Peyer's patch (tissue), 4 donors: ENCODE results near the gene FOXG1. TPM values are rescaled to one million over a fixed set of nuclear protein-coding genes. Genes with fewer than 3 reads are reported as not detected.

Experiments used
- DNase-seq, 3 donors: peaks; one replicate each; pipeline ENCODE4 v3.0.0-alpha.2; 2017 to 2019
- H3K27ac ChIP-seq, 4 donors: fragments of 200-600 bp; sonication (generic); one replicate each; pipeline ENCODE4 v1.5.1; 2016 to 2019
- H3K27me3 ChIP-seq, 2 donors: fragments of 200-600 bp; sonication (generic); one replicate each; pipeline ENCODE4 v1.5.1; 2019
- H3K36me3 ChIP-seq, 3 donors: fragments of 200-600 bp; sonication (generic); one replicate each; pipeline ENCODE4 v1.5.1; 2016 to 2019
- H3K4me1 ChIP-seq, 4 donors: fragments of 200-600 bp; sonication (generic); one replicate each; pipeline ENCODE4 v1.5.1; 2016 to 2019
- H3K4me3 ChIP-seq, 4 donors: fragments of 200-600 bp; sonication (generic); 1 replicate in 3 of 4; 2 replicates in 1 of 4; pipeline ENCODE4 v1.5.1; 2016 to 2019; ENCODE audit warnings: mild to moderate bottlenecking in 1 of 4
- H3K9me3 ChIP-seq, 4 donors: fragments of 200-600 bp; sonication (generic); one replicate each; pipeline ENCODE4 v1.5.1; 2016 to 2019; ENCODE audit warnings: mild to moderate bottlenecking in 1 of 4
- POLR2A ChIP-seq, 2 donors: fragments of 450-650 bp; IDR thresholded peaks; one replicate each; pipeline ENCODE4 v1.5.1; 2017; ENCODE audit warnings: antibody characterized with exemption in 2 of 2, mild to moderate bottlenecking in 2 of 2, moderate library complexity in 2 of 2
- total RNA-seq, 4 donors: library from RNA; depleted of rRNA; stranded (reverse); fragments of >200 nt; gene quantifications; one replicate each; pipeline ENCODE4 v1.1.0, GENCODE V29; 2016
- TF ChIP-seq, protein P1 (sequence below), 6 experiments: fragments of 450-650 bp in 4 of 6; fragments of 200-600 bp in 2 of 6; sonication (generic) in 1 of 6; IDR thresholded peaks; one replicate each; pipeline ENCODE4 v1.5.1; 2017 to 2019; ENCODE audit warnings: antibody characterized with exemption in 6 of 6, mild to moderate bottlenecking in 3 of 6, moderate library complexity in 1 of 6

Gene FOXG1
- total RNA-seq, 4 donors from 2014 or later, result not detected

DNA sequence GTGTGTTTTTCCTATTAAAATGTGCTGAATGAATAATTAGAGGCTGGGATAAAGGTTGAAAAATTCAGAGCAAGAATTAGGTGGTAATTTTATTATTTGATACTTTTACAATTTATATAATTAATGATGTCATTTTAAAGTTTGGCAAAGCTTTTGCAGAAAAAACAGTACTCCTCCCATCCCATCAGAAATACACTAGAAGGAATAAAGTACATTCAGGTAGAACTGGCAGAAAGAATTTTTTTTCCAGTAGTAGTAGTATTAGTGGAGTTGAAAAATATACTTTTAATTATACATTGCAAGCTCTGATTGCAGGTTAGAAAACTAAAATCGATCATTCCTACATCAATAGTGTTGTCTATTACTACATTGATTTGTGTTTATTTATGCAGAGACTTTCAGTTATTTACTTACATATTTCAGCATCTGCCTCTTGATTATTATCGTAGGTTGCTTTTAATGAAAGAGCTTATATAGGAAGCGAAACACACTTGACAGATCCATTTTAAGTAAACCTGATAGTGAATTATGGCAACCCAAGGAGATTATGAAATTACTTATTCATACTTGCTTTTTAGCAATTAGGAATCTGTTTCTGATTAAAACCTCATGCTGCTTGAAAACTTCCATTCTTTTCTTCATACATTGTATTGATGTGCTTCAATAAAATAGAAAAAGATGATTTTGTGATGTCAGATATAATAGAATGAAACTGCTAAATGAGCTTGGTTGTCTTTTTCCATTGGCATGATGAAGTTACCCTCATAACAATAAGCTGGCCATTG lies 10.1 kb downstream of the FOXG1 start:
- Histone ChIP-seq H3K27ac (no peak overlapping the region), H3K4me1 (no peaks in the 10 kb centered on the region), H3K27me3 (peaks cover 0 to 11% of the 10 kb centered on the region in 2 donors), H3K36me3 (no peaks in the 10 kb centered on the region), H3K9me3 (no peaks in the 10 kb centered on the region), H3K4me3 (no peak overlapping the region)
- TF ChIP-seq, protein P1, sequence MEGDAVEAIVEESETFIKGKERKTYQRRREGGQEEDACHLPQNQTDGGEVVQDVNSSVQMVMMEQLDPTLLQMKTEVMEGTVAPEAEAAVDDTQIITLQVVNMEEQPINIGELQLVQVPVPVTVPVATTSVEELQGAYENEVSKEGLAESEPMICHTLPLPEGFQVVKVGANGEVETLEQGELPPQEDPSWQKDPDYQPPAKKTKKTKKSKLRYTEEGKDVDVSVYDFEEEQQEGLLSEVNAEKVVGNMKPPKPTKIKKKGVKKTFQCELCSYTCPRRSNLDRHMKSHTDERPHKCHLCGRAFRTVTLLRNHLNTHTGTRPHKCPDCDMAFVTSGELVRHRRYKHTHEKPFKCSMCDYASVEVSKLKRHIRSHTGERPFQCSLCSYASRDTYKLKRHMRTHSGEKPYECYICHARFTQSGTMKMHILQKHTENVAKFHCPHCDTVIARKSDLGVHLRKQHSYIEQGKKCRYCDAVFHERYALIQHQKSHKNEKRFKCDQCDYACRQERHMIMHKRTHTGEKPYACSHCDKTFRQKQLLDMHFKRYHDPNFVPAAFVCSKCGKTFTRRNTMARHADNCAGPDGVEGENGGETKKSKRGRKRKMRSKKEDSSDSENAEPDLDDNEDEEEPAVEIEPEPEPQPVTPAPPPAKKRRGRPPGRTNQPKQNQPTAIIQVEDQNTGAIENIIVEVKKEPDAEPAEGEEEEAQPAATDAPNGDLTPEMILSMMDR (IDR thresholded peaks at IDR 0.05), result no peak
- no peak for TF ChIP-seq POLR2A (IDR thresholded peaks at IDR 0.05)
- no peak for DNase-seq

GRCh38 chr14:28777471-28778137 lies 11.0 kb downstream of the FOXG1 start:
- no peak overlapping the region for H3K27ac ChIP-seq
- no peak overlapping the region for H3K4me3 ChIP-seq
- DNase-seq, result no peak
- H3K27me3 ChIP-seq, result peaks cover 0 to 11% of the 10 kb centered on the region in 2 donors
- H3K9me3 ChIP-seq, result no peaks in the 10 kb centered on the region
- H3K4me1 ChIP-seq, result no peaks in the 10 kb centered on the region
- no peaks in the 10 kb centered on the region for H3K36me3 ChIP-seq
- TF ChIP-seq, protein P1 (IDR thresholded peaks at IDR 0.05), result no peak
- TF ChIP-seq POLR2A (IDR thresholded peaks at IDR 0.05), result no peak

DNA sequence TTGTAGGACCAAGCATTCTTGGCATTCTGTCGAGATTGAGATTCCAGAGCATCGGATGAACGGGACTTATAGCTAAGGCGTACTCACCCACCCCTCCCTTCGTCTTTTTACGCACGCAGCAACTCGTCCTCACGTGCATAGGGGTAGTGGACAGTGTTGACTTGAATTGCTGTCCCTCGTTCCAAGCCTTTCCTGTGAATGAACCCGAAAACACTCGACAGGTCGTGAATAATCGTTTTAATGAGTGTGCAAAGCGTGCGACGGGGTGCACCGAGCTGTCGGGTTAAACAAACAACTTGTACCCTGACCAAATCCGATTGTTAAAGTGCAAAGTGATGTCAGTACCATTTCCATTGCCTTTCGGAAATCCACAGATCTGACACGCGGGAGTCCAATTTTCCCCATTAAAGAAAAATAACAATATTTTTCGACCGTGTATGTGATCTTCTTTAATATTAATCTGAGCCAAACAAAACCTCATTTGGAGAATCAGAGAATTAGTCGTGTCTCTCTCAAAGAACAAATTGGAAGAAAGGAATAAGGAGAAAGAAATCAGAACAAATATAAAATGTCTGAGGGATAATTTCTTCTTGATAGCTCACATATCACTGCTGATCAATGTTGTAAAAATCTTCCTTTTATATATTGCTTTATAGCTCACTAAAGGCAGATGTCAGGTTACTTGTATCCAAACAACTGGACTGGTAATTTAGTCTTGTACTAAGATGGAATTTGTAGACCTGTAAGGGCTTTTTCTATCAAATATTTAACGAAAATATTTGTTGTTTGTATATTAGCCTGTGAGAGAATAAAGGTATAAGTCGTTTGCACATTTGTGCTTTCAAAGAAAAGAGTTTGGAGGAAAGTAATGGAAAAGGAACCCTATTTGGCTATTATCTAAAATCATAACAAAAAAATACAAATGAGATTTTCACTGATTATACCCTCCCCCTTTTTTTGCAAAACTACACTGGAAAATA lies 11.8 kb downstream of the FOXG1 start:
- Histone ChIP-seq H3K4me1 (no peaks in the 10 kb centered on the region), H3K27me3 (peaks cover 0 to 5% of the 10 kb centered on the region in 2 donors), H3K27ac (no peak overlapping the region), H3K36me3 (no peaks in the 10 kb centered on the region), H3K4me3 (no peak overlapping the region), H3K9me3 (no peaks in the 10 kb centered on the region)
- DNase-seq, result no peak
- TF ChIP-seq POLR2A (IDR thresholded peaks at IDR 0.05), result no peak
- TF ChIP-seq, protein P1 (IDR thresholded peaks at IDR 0.05), result no peak

- H3K27me3 ChIP-seq, result peaks cover 0 to 2% of the 10 kb centered on the region in 2 donors
- H3K4me3 ChIP-seq, result no peak overlapping the region
- no peak overlapping the region for H3K27ac ChIP-seq
- DNase-seq, result no peak
- H3K9me3 ChIP-seq, result no peaks in the 10 kb centered on the region
- H3K36me3 ChIP-seq, result no peaks in the 10 kb centered on the region
- no peaks in the 10 kb centered on the region for H3K4me1 ChIP-seq
- TF ChIP-seq, protein P1 (IDR thresholded peaks at IDR 0.05), result no peak
These were observed 12.9 kb downstream of the FOXG1 start for GRCh38 chr14:28779456-28779855.
